ENCODE data around the gene MTCH2.
"Not testable (repeated sequence)": the region's sequence is repeated elsewhere in the genome, so short reads cannot be mapped to it uniquely, and the experiment has no call there.

Gene MTCH2

DNA sequence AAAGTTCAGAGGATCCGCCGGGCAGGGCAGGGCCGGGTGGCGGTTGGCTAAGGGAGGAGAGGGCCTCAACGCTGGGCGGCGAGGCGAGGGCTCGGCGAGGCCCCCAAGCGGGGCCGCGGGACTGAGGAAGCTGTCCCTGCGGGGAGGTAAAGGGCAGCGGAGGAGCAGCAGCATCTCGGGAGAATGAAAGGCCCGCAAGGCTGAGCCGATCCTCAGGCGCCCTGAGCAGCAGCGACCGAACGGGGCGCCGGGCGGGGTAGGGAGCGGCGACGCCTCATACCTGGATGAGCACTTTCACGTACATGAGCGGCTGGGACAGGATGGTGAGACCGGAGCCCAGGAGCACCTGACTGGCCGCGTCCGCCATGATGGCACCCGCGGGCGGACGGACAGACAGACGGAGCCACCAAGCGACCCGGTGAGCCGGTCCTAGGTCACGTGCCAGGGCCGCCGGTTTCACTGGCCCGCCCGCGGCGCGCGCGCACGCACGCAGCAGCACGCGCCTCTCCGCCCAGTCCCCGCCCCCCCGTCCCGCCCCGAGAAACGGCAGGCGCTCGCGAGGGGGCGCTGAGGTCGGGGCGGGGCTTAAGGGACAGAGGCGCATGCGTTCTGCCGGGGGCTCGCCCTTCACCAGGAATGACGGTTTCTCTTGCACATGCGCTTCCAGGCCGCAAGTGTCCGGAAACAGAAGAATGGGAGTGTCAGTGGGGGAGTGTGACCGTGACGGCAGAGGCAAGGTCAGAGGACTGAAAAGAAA is at the start of gene MTCH2:
MTCH2 (minus strand) TSS at position 461 of the 757 bp plus-strand sequence; CDS start at position 367, 94 bp downstream.
- DNase-seq: peak; percentile 99

DNA sequence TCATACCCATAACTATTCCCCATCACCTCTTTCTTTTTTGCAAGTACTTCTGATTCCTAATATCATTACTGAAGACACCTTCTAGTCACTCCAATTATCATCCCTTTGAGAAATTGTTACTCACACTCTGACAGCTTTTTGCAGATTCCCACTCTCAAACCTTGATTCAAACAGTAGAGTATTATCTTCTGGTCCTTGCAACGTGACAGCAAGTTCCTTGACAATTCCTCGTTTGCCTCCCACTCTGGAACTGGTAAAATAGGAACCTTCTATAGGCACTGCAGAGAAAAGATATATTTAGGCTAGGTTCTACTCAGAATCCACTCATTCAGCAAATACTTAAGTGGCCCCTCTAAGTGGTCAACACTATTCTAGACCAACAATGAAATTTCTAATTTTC is 49.6 kb upstream of the MTCH2 start:
- no peak for DNase-seq

DNA sequence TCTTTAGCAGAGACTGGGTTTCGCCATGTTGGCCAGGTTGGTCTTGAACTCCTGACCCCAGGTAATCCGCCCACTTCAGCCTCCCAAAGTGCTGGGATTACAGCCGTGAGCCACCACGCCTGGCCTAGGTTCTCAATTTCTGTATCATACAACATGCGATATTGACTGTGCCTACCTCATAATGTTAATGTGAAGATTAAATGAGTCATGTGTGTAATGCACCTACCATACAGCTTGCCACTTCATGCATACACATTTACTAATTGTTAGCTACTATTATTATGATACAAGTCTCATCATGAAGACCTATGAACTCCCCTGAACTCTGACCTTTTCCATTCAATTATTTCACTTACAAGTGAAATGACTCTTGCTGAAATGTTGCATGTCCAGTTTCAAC is 47.1 kb upstream of the MTCH2 start:
- DNase-seq: no peak

DNA sequence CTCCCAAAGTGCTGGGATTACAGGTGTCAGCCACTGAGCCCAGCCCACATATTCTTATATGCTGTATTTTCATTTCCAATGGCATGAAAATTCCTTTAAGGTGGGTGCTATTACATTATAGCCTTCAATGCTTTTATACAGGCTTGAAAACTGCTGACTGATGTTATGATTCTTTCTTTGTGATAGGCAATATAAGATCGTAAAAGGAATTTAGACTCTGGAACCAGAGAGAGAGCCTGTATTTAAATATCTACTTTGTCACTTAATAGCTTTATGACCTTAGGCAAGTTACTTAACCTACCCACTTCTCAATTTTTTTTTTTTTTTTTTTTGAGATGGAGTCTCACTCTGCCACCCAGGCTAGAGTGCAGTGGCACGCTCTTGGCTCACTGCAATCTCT is 46.6 kb upstream of the MTCH2 start:
- DNase-seq: no peak

GRCh38 chr11:47688111-47688510 is 45.8 kb upstream of the MTCH2 start:
- no peak for DNase-seq

DNA sequence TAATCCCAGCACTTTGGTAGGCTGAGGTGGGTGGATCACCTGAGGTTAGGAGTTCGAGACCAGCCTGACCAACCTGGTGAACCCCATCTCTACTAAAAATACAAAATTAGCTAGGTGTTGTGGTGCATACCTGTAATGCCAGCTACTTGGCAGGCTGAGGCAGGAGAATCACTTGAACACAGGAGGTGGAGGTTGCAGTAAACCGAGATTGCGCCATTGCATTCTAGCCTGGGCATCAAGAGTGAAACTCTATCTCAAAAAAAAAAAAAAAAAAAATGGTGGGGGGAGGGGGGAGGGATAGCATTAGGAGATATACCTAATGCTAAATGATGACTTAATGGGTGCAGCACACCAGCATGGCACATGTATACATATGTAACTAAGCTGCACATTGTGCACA is 44.3 kb upstream of the MTCH2 start:
- DNase-seq: not testable (repeated sequence)

GRCh38 chr11:47686151-47686550 is 43.8 kb upstream of the MTCH2 start:
- DNase-seq: no peak

DNA sequence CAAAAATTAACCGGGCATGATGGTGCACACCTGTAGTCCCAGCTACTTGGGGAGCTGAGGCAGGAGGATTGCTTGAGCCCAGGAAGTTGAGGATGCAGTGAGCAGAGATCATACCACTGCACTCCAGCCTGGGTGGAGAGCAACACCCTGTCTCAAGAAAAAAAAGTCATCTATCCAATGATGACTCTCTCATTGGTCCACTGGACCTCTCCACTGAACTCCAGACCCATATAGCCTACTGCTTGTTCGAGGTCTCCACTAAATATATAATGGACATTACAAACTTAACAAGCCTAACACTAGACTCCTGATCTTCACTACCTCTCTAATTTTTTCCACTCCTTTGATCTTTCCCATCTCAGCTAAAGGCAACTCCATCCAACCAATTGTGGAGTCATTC is 33.5 kb upstream of the MTCH2 start:
- DNase-seq: no peak

DNA sequence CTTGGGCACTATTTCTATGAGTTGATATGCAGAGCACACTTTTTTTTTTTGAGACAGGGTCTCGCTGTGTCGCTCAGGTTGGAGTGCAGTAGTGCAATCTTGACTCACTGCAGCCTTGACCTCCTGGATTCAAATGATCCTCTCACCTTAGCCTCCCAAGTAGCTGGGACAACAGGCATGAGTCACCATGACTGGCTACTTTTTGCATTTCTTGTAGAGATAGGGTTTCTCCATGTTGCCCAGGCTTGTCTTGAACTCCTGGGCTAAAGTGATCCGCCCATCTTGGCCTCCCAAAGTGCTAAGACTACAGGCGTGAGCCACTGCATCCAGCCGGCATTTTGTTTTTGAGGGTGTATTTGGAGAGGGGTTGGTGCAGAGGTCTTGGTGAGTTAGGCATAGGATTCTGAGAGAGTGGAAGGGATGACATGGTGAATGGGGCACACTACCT is 29.9 kb upstream of the MTCH2 start:
- no peak for DNase-seq

DNA sequence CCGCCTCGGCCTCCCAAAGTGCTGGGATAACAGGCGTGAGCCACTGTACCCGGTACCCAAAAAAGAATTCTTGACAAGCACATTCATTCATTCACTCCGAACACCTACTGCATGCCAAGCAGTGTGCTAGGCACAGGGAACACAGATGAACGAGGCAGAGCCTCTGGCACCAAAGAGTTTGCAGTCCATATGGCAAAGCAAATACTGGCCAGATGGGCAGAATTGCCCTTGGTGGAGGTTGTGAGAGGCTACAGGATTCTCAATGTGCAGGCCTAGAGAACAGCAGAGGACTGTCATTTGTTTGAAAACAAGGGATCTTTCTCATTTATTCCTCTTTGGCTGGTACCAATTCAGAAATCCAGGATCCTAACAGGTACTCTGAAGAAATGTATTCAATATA is 27.5 kb upstream of the MTCH2 start:
- no peak for DNase-seq

GRCh38 chr11:47668665-47669064 is 26.3 kb upstream of the MTCH2 start:
- DNase-seq: no peak

DNA sequence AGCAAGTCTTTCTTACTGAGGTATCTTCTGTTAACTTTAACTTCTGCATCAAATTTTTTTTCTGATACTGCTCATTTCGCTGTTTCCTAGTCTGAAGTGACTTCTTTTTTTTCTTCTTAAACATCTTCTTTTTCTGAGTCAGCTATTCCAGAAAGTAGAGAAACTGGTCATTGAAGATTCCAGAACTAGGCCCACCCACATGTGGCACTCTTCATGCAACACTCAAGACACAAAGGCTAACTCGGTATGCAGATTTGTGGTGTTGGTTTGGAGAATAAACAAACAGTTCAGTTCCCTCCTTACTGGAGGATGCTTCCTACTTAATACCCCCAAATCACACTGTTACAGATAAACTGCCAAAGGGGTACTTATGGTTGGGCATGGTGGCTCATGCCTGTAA is 25.2 kb upstream of the MTCH2 start:
- DNase-seq: no peak

DNA sequence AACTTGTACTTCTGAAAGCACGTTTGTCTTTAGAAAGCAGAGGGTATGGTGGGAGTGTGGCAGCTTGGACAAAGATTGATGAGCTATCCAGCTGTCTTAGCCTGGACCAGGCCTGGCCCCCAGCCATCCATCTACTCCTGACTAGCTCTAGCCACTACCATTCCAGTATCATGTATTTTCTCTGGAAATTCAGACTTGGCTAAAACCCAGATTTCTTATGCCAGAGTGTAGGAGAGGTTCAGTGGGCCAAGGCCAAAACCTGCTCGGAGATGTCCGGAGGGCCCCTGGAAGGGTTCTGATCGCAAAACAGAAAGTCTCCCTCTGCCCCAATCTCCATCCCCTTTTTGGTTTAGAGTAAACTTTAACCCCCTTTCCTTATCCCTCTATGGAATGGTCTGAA is 24.8 kb upstream of the MTCH2 start:
- peak; percentile 50 for DNase-seq

DNA sequence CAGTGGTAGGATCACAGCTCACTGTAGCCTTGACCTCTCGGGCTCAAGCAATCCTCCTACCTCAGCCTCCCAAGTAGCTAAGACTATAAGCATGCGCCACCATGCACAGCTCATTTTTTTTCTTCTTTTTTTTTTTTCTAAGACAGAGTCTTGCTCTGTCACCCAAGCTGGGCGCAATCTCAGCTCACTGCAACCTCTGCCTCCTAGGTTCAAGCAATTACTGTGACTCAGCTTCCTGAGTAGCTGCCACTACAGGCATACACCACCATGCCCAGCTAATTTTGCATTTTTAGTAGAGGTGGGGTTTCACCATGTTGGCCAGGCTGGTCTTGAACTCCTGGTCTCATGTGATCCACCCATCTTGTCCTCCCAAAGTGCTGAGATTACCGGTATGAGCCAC is 22.6 kb upstream of the MTCH2 start:
- not testable (repeated sequence) for DNase-seq

DNA sequence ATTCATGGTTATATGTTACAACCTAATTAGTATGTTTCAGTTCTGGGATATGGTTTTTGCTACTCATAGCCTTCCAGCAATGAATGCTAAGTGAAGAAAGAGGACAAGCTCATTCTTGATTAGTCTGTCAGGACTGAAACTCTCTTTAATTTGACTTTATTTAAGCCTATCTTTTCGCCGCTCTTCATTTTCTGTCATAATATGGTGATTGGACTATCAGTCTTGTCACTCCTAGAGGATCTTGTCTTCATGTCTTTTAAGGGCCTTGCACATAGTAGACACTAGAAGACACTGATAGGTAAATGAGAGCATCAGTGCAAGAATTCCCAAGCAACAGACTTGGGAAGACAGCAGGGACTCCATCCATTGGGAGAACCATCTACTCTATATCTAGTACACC is 18.9 kb upstream of the MTCH2 start:
- no peak for DNase-seq

DNA sequence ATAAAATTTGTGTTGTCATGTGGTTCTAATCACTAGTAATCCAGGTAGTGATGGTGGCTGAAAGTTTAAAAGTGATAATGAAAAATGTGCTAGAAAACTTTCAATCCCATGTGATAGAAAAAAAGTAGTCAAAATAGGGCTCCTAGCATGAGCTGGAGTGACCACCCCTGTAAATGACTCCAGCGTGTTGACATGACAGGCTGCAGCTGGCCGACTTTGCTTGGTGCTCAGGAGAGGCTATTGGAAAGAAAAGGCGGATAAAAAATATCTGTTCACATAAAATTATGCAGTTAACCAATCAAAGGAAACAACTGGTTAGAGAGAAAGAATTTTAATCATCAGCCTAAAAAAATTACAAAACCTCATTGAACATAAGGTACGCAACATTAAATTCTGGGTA is 16.9 kb upstream of the MTCH2 start:
- DNase-seq: no peak

DNA sequence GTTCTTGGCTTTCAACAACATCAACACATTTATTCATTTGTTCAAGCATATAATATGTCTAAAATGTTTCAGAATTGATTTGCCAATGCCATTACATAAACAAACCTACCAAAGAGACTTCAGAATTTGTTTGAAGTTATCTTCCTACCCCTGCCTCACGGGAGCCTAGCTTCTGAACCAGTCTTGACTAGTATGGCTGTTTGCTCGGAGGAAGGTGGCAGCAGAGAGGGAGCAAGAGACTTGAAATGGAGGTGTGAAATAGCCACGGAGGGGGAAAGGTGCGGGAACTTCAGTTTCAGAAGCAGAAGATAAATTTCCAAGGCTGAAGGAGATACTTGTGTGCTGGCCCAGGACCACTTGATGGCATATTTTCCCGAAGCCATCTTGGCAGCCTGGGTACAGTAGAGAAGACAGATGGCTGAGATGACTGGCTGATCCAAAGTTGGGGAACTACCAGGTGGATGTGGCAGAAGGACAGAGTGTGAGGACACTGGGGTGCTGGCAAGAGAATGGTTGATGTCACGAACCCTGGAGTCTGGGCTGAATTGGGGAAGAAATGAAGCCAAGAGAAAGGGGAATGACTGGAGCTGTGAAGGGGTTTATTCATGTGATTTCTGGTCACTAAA is 14.0 kb upstream of the MTCH2 start:
- no peak for DNase-seq

DNA sequence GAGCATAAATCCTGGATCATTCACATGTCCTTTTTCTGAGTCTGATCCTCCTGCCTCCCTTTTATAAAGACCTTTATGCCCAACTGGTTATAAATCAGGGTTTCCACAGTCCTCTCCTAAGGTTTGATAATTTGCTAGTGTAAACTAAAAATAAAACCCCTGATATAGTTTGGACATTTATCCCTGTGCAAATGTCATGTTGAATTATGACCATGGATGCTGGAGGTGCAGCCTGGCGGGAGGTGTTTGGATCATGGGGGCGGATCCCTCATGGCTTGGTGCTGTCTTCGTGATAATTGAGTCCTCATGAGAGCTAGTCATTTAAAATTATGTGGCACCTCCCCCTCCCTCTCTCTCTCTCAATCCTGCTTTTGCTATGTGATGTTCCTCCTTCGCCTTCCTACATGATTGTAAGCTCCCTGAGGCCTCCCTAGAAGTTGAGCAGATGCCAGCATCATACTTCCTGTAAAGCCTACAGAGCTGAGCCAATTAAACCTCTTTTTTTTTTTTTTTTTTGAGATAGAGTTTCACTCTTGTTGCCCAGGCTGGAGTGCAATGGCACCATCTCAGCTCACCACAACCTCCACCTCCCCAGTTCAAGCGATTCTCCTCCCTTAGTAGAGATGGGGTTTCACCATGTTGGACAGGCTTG is 9.6 kb upstream of the MTCH2 start:
- DNase-seq: no peak

- no peak for DNase-seq
Measured at GRCh38 chr11:47649276-47649675, 6.9 kb upstream of the MTCH2 start.

DNA sequence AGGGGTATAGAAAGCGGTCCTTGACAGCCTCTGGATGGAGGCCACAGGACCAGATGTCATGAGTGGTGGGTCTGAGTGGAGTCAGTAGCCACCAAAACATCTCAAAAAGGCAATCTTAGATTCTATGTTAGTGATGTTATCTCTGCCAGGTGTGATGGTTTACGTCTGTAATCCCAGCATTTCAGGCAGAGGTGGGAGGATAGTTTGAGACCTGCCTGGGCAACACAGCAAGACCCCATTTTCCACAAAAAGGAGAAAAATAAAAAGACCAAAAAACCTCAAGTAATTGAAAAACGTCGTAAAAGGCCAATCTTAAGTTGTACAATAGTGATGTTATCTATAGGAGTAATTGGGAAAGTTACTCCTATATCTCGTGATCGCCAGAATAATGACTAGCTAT is 3.7 kb upstream of the MTCH2 start:
- no peak for DNase-seq

- no peak for DNase-seq
Measured at GRCh38 chr11:47645500-47645899, 3.1 kb upstream of the MTCH2 start.

- no peak for DNase-seq
Measured at GRCh38 chr11:47641600-47642098, 710 bp downstream of the MTCH2 start.

DNA sequence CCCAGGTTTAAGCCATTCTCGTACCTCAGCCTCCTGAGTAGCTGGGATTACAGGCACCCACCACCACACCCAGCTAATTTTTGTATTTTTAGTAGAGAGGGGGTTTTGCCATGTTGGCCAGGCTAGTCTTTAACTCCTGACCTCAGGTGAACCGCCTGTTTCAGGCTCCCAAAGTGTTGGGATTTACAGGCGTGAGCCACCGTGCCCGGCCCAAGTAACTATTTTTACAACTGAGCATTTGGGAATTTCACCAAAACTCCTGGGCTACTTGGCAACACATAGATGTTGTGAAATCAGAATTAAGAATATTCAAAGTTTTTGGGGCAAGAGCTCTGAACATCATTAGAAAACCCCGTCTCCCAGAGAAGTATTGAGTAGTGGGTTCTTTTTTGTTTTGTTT is 1.9 kb downstream of the MTCH2 start:
- DNase-seq: not testable (repeated sequence)

GRCh38 chr11:47636331-47636730 is 6.0 kb downstream of the MTCH2 start:
- DNase-seq: not testable (repeated sequence)

Measured in femur (tissue), 1 donor.